H9 (cell line): Measurements from ENCODE around the gene KRTAP12-3. TPM values are rescaled to one million over a fixed set of nuclear protein-coding genes. Genes with fewer than 3 reads are reported as not detected.
A peak's percentile ranks its signal among the peaks of the same experiment; 100 is the strongest.

Experiments
- DNase-seq: peaks from one replicate; pipeline ENCODE4 v3.0.0-alpha.2; 2017
- H2AFZ ChIP-seq: one replicate; pipeline ENCODE4 v1.6.1; 2013; ENCODE audit warnings: mild to moderate bottlenecking, low read length, control low read depth, moderate library complexity
- H2AK5ac ChIP-seq: 2 replicates; pipeline ENCODE4 v1.6.1; 2013; ENCODE audit warnings: low read length, control low read depth, mixed read lengths; ENCODE audit not compliant: insufficient read length
- H2BK120ac ChIP-seq: one replicate; pipeline ENCODE4 v1.6.1; 2013; ENCODE audit warnings: low read depth, mild to moderate bottlenecking, low read length, control low read depth, inconsistent platforms; ENCODE audit not compliant: poor library complexity, severe bottlenecking
- H2BK12ac ChIP-seq: 2 replicates; pipeline ENCODE4 v1.6.1; 2013; ENCODE audit warnings: low read length, control low read depth, mixed read lengths, low read depth; ENCODE audit not compliant: insufficient read length
- H2BK15ac ChIP-seq: 2 replicates; pipeline ENCODE4 v1.6.1; 2013; ENCODE audit warnings: low read depth, low read length, control low read depth
- H2BK20ac ChIP-seq: one replicate; pipeline ENCODE4 v1.6.1; 2013; ENCODE audit warnings: low read depth, mild to moderate bottlenecking, low read length, control low read depth, inconsistent platforms; ENCODE audit not compliant: poor library complexity, severe bottlenecking
- H2BK5ac ChIP-seq: 2 replicates; pipeline ENCODE4 v1.6.1; 2013; ENCODE audit warnings: low read length, control low read depth, mixed read lengths; ENCODE audit not compliant: insufficient read length
- H3K14ac ChIP-seq: 2 replicates; pipeline ENCODE4 v1.6.1; 2013; ENCODE audit warnings: low read length, control low read depth; ENCODE audit not compliant: insufficient read depth
- H3K18ac ChIP-seq: 2 replicates; pipeline ENCODE4 v1.6.1; 2013; ENCODE audit warnings: low read depth, mild to moderate bottlenecking, mixed read lengths, low read length, control low read depth; ENCODE audit not compliant: insufficient read length
- H3K23ac ChIP-seq: 2 replicates; pipeline ENCODE4 v1.6.1; 2013; ENCODE audit warnings: low read length, control low read depth, mixed read lengths, low read depth; ENCODE audit not compliant: insufficient read length
- H3K23me2 ChIP-seq: 2 replicates; pipeline ENCODE4 v1.6.1; 2013; ENCODE audit warnings: low read depth, mild to moderate bottlenecking, mixed read lengths, low read length, control low read depth; ENCODE audit not compliant: insufficient read length, poor library complexity, severe bottlenecking
- H3K27ac ChIP-seq: 2 replicates; pipeline ENCODE4 v1.5.1; 2013; ENCODE audit warnings: low read length, control low read depth, mixed read lengths, low read depth; ENCODE audit not compliant: insufficient read length
- H3K27me3 ChIP-seq: 2 replicates; pipeline ENCODE4 v1.6.1; 2013; ENCODE audit warnings: low read length, control low read depth, inconsistent platforms; ENCODE audit not compliant: insufficient read depth
- H3K4ac ChIP-seq: 2 replicates; pipeline ENCODE4 v1.6.1; 2013; ENCODE audit warnings: low read depth, mild to moderate bottlenecking, control low read depth, inconsistent platforms, low read length, moderate library complexity
- H3K4me1 ChIP-seq: 2 replicates; pipeline ENCODE4 v1.6.1; 2013; ENCODE audit warnings: low read length, control low read depth, inconsistent platforms; ENCODE audit not compliant: insufficient read depth
- H3K4me2 ChIP-seq: 2 replicates; pipeline ENCODE4 v1.6.1; 2013; ENCODE audit warnings: low read length, control low read depth, mixed read lengths; ENCODE audit not compliant: insufficient read length, insufficient read depth
- H3K56ac ChIP-seq: 2 replicates; pipeline ENCODE4 v1.6.1; 2013; ENCODE audit warnings: low read depth, mild to moderate bottlenecking, mixed read lengths, low read length, control low read depth; ENCODE audit not compliant: insufficient read length
- H3K79me1 ChIP-seq: 2 replicates; pipeline ENCODE4 v1.6.1; 2013; ENCODE audit warnings: low read depth, mild to moderate bottlenecking, moderate library complexity, low read length, control low read depth, inconsistent platforms; ENCODE audit not compliant: insufficient read depth, poor library complexity, severe bottlenecking
- H3K79me2 ChIP-seq: 2 replicates; pipeline ENCODE4 v1.6.1; 2013; ENCODE audit warnings: low read length, control low read depth, inconsistent platforms; ENCODE audit not compliant: insufficient read depth
- H3K9ac ChIP-seq: 2 replicates; pipeline ENCODE4 v1.6.1; 2013; ENCODE audit warnings: low read length, control low read depth, mixed read lengths; ENCODE audit not compliant: insufficient read length; ENCODE audit errors: extremely low read depth
- H3K9me3 ChIP-seq: one replicate; pipeline ENCODE4 v1.6.1; 2013; ENCODE audit warnings: low read depth, low read length, inconsistent platforms; ENCODE audit not compliant: control insufficient read depth
- H3T11ph ChIP-seq: one replicate; pipeline ENCODE4 v1.6.1; 2013; ENCODE audit warnings: mild to moderate bottlenecking, low read length, control low read depth, inconsistent platforms
- H4K20me1 ChIP-seq: one replicate; pipeline ENCODE4 v1.6.1; 2013; ENCODE audit not compliant: control insufficient read depth, insufficient read length, insufficient read depth
- H4K5ac ChIP-seq: 2 replicates; pipeline ENCODE4 v1.6.1; 2013; ENCODE audit warnings: low read depth, mild to moderate bottlenecking, mixed read lengths, low read length, control low read depth; ENCODE audit not compliant: insufficient read length
- H4K8ac ChIP-seq: replicated peaks from 2 replicates; pipeline ENCODE4 v1.6.1; 2013; ENCODE audit warnings: low read length, control low read depth, mixed read lengths, low read depth; ENCODE audit not compliant: insufficient read length
- H4K91ac ChIP-seq: 2 replicates; pipeline ENCODE4 v1.6.1; 2013; ENCODE audit warnings: low read depth, mild to moderate bottlenecking, moderate library complexity, mixed read lengths, low read length, control low read depth; ENCODE audit not compliant: insufficient read length
- H3K27ac Mint-ChIP-seq, 3 experiments: 2 replicates in 2 of 3; 3 replicates in 1 of 3; pipeline ENCODE4 v1.8.0; 2020 to 2021; ENCODE audit warnings: mixed read lengths in 3 of 3, mild to moderate bottlenecking in 1 of 3, moderate library complexity in 1 of 3
- H3K27me3 Mint-ChIP-seq: 2 replicates; pipeline ENCODE4 v1.8.0; 2021; ENCODE audit warnings: low read depth, mild to moderate bottlenecking, moderate library complexity, mixed read lengths
- H3K36me3 Mint-ChIP-seq, 3 experiments: 2 replicates in 2 of 3; 3 replicates in 1 of 3; pipeline ENCODE4 v1.8.0; 2020 to 2021; ENCODE audit warnings: low read depth in 3 of 3, mixed read lengths in 3 of 3; ENCODE audit not compliant: insufficient read depth in 1 of 3
- H3K4me1 Mint-ChIP-seq, 2 experiments: 2 replicates each; pipeline ENCODE4 v1.8.0; 2020; ENCODE audit warnings: mixed read lengths in 2 of 2
- H3K4me3 Mint-ChIP-seq, 2 experiments: 2 replicates in 1 of 2; 3 replicates in 1 of 2; pipeline ENCODE4 v1.8.0; 2020 to 2021; ENCODE audit warnings: mild to moderate bottlenecking in 2 of 2, mixed read lengths in 2 of 2, moderate library complexity in 1 of 2
- H3K9me3 Mint-ChIP-seq, 2 experiments: 2 replicates in 1 of 2; 3 replicates in 1 of 2; pipeline ENCODE4 v1.8.0; 2020; ENCODE audit warnings: mild to moderate bottlenecking in 2 of 2, mixed read lengths in 2 of 2, moderate library complexity in 1 of 2
- WGBS: extraction: QIAGEN DNeasy Blood & Tissue Kit; methylation state at CpG from one replicate; pipeline ENCODE4 v1.1.7; 2013; ENCODE audit warnings: missing lambda C conversion rate, low lambda C conversion rate, mixed read lengths; ENCODE audit not compliant: insufficient read length; ENCODE audit errors: extremely low coverage; 5-methylcytosine and 5-hydroxymethylcytosine counted together
- total RNA-seq: library from RNA; stranded (reverse); gene quantifications from 2 replicates; pipeline ENCODE4 v1.2.1, GENCODE V29; 2021
- TF ChIP-seq, protein P1 (sequence below): fragments of 200-600 bp; sonication (generic); conservative IDR thresholded peaks from 3 replicates; pipeline ENCODE4 v1.8.0; 2021; ENCODE audit warnings: antibody characterized with exemption, mild to moderate bottlenecking

Gene KRTAP12-3
- total RNA-seq, 1 experiment from 2014 or later = not detected

DNA sequence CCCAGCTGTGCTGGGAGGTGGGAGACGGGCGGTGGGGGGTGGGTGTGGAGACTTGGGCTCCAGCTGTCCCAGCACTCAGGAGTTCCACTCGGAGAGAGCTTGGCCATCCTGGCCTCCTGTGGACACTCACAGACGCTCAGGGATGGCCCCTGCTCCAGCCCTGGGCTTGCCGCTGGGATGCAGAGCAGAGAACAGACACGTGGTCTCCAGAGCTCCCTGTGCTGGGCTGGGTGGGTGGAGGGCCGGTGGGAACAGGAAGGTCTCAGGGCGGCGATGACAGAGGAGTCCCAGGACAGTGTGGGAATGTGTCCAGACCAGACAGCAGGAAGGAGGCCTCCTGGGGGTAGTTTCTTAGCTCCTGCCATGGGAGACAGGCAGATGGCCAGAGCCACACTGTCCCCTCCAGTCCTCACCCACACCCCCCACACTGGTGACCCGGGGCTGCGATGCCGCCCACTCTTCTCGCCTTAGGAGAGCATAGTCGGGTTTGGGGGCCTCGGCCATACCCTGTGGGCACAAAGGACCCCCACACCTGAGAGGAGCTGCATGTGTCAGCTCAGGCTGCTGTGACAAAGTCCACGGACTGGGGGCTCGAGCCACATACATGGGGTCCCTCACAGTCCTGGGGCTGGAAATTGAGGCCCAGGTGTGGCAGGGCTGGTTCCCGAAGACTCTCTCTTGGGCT lies 28.9 kb upstream of the KRTAP12-3 start:
- H2BK15ac ChIP-seq = no peak overlapping the region
- no peak overlapping the region for H3K27ac ChIP-seq
- no peaks in the 10 kb centered on the region for H3K4me1 ChIP-seq
- H3K18ac ChIP-seq = no peak overlapping the region
- H3K4me2 ChIP-seq = no peak overlapping the region
- H3K27me3 ChIP-seq = no peaks in the 10 kb centered on the region
- WGBS = no CpG with 5 or more reads among the region's 18 CpGs
- no peaks in the 10 kb centered on the region for H3K79me1 ChIP-seq
- no peak overlapping the region for H3K4me3 Mint-ChIP-seq
- H3K23me2 ChIP-seq = no peaks in the 10 kb centered on the region
- H4K5ac ChIP-seq = no peak overlapping the region
- no peak overlapping the region for H2BK12ac ChIP-seq
- H2BK20ac ChIP-seq = no peak overlapping the region
- DNase-seq = no peak
- TF ChIP-seq, protein P1, sequence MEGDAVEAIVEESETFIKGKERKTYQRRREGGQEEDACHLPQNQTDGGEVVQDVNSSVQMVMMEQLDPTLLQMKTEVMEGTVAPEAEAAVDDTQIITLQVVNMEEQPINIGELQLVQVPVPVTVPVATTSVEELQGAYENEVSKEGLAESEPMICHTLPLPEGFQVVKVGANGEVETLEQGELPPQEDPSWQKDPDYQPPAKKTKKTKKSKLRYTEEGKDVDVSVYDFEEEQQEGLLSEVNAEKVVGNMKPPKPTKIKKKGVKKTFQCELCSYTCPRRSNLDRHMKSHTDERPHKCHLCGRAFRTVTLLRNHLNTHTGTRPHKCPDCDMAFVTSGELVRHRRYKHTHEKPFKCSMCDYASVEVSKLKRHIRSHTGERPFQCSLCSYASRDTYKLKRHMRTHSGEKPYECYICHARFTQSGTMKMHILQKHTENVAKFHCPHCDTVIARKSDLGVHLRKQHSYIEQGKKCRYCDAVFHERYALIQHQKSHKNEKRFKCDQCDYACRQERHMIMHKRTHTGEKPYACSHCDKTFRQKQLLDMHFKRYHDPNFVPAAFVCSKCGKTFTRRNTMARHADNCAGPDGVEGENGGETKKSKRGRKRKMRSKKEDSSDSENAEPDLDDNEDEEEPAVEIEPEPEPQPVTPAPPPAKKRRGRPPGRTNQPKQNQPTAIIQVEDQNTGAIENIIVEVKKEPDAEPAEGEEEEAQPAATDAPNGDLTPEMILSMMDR = no peak
- H3K23ac ChIP-seq = no peak overlapping the region
- no peak overlapping the region for H3K56ac ChIP-seq
- H4K91ac ChIP-seq = no peak overlapping the region
- no peak overlapping the region for H2BK120ac ChIP-seq
- no peak overlapping the region for H3K9ac ChIP-seq
- no peak overlapping the region for H3K4ac ChIP-seq
- peaks cover 3 to 7% of the 10 kb centered on the region in 2 experiments; a peak in 2 of 4 replicates for H3K4me1 Mint-ChIP-seq
- H2AFZ ChIP-seq = no peak overlapping the region
- no peak overlapping the region for H3K14ac ChIP-seq
- H2BK5ac ChIP-seq = no peak overlapping the region
- no peaks in the 10 kb centered on the region for H4K20me1 ChIP-seq
- peaks cover 10% of the 10 kb centered on the region for H3K27me3 Mint-ChIP-seq
- H3K9me3 Mint-ChIP-seq = peaks cover 34 to 39% of the 10 kb centered on the region in 2 experiments
- H3K27ac Mint-ChIP-seq = peak overlapping the region in 1 of 3 experiments; percentile 20; a peak in 2 of 7 replicates
- H3K79me2 ChIP-seq = no peaks in the 10 kb centered on the region
- H4K8ac ChIP-seq = no peak overlapping the region
- H2AK5ac ChIP-seq = no peak overlapping the region
- H3K9me3 ChIP-seq = no peaks in the 10 kb centered on the region
- H3T11ph ChIP-seq = no peak overlapping the region
- peaks cover 7 to 29% (median 19%) of the 10 kb centered on the region in 3 experiments; a peak in 6 of 7 replicates for H3K36me3 Mint-ChIP-seq
